ENCODE measurements around the gene CPEB3.

Gene CPEB3

GRCh38 chr10:92187101-92187500 lies 103.8 kb downstream of the CPEB3 start:
- no peak overlapping the region for H3K27ac Mint-ChIP-seq

GRCh38 chr10:92184977-92185376 lies 105.9 kb downstream of the CPEB3 start:
- Mint-ChIP-seq H3K27ac (no peak overlapping the region), H3K4me3 (no peak overlapping the region), H3K27me3 (ENCODE audit: low read depth) (no peaks in the 10 kb centered on the region), H3K9me3 (no peaks in the 10 kb centered on the region), H3K4me1 (no peaks in the 10 kb centered on the region), H3K36me3 (ENCODE audit: low read depth) (no peaks in the 10 kb centered on the region)
- TF ChIP-seq CTCF (IDR thresholded peaks at IDR 0.05; ENCODE audit: unreplicated experiment in 3 of 3) = no peak

More at GRCh38 chr10:92187101-92187500, 103.8 kb downstream of the CPEB3 start:
- H3K27me3 Mint-ChIP-seq (ENCODE audit: low read depth) = no peaks in the 10 kb centered on the region
- H3K36me3 Mint-ChIP-seq (ENCODE audit: low read depth) = no peaks in the 10 kb centered on the region
- no peak overlapping the region for H3K4me3 Mint-ChIP-seq
- H3K9me3 Mint-ChIP-seq = no peaks in the 10 kb centered on the region
- no peak for TF ChIP-seq CTCF (IDR thresholded peaks at IDR 0.05; ENCODE audit: unreplicated experiment in 3 of 3)
- no peaks in the 10 kb centered on the region for H3K4me1 Mint-ChIP-seq

- H3K27me3 Mint-ChIP-seq (ENCODE audit: low read depth) = no peaks in the 10 kb centered on the region
- no peak for TF ChIP-seq CTCF (IDR thresholded peaks at IDR 0.05; ENCODE audit: unreplicated experiment in 3 of 3)
- H3K36me3 Mint-ChIP-seq (ENCODE audit: low read depth) = no peaks in the 10 kb centered on the region
- no peaks in the 10 kb centered on the region for H3K9me3 Mint-ChIP-seq
- no peak overlapping the region for H3K4me3 Mint-ChIP-seq
- H3K4me1 Mint-ChIP-seq = no peaks in the 10 kb centered on the region
- no peak overlapping the region for H3K27ac Mint-ChIP-seq
Observed at GRCh38 chr10:92183199-92183598, 107.7 kb downstream of the CPEB3 start.

- no peaks in the 10 kb centered on the region for H3K36me3 Mint-ChIP-seq (ENCODE audit: low read depth)
- TF ChIP-seq CTCF (IDR thresholded peaks at IDR 0.05; ENCODE audit: unreplicated experiment in 3 of 3) = no peak
- H3K4me1 Mint-ChIP-seq = no peaks in the 10 kb centered on the region
- H3K9me3 Mint-ChIP-seq = no peaks in the 10 kb centered on the region
- no peaks in the 10 kb centered on the region for H3K27me3 Mint-ChIP-seq (ENCODE audit: low read depth)
- no peak overlapping the region for H3K27ac Mint-ChIP-seq
- no peak overlapping the region for H3K4me3 Mint-ChIP-seq
Observed at GRCh38 chr10:92181575-92181974, 109.3 kb downstream of the CPEB3 start.

GRCh38 chr10:92180399-92180798 lies 110.5 kb downstream of the CPEB3 start:
- no peak overlapping the region for H3K27ac Mint-ChIP-seq
- no peaks in the 10 kb centered on the region for H3K27me3 Mint-ChIP-seq (ENCODE audit: low read depth)
- no peaks in the 10 kb centered on the region for H3K36me3 Mint-ChIP-seq (ENCODE audit: low read depth)

More at GRCh38 chr10:92180399-92180798, 110.5 kb downstream of the CPEB3 start:
- Mint-ChIP-seq H3K4me3 (no peak overlapping the region), H3K9me3 (peaks cover under 1% of the 10 kb centered on the region), H3K4me1 (no peaks in the 10 kb centered on the region)
- no peak for TF ChIP-seq CTCF (IDR thresholded peaks at IDR 0.05; ENCODE audit: unreplicated experiment in 3 of 3)
